GM08714 (cell line): ENCODE measurements around the gene SMIM23.

ENCODE experiments used
- H3K4me3 ChIP-seq: fragments of 200-500 bp; sonication (Bioruptor generic); 2 replicates; pipeline ENCODE4 v1.5.1; 2014; ENCODE audit warnings: mild to moderate bottlenecking, low read length, inconsistent platforms
- ZNF274 ChIP-seq: IDR thresholded peaks from 2 replicates; pipeline ENCODE4 v1.6.1; 2012; ENCODE audit warnings: mild to moderate bottlenecking, low read depth, low read length

The SMIM23 gene

GRCh38 chr5:171820561-171820960 is 34.9 kb downstream of the SMIM23 start:
- TF ChIP-seq ZNF274, result no peak
- H3K4me3 ChIP-seq, result no peak overlapping the region

DNA sequence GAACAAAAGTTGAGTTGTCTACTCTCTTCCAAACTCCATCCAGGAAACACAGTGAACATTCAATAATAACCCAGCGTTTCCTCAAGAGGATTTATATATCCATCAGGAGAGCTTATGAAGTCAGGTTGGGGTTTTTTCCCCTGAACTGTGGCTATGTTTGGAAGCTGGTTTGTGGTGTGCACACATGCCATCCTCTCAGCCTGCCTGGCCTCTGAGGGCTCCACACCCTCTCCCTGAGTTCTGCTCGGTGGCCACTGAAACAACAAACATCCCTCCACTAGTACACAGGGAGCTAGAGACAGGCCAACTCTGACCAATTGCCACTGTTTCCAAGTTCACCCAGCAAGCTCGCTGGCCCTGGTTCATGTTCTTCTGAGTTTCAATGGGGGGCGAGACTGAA is 35.7 kb downstream of the SMIM23 start:
- no peak overlapping the region for H3K4me3 ChIP-seq
- no peak for TF ChIP-seq ZNF274

DNA sequence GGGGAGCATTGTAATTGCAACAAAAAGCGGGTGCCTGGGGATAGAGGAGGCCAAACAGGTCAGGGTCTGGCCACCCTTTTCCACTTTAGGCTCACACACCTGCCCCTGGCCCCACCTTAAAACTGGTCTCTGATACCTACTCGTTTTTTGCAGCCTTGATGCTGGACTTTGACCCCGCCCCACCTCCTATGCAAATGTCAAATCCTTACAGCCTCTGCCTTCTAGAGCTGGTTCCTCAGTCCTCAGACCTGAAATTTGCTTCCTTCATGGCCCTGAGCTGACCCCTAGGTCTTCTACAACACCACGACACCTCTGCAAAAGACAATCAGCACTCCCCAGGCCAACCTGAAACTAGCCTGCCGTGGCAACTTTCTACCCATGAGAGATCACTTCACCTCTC is 37.7 kb downstream of the SMIM23 start:
- H3K4me3 ChIP-seq, result no peak overlapping the region
- no peak for TF ChIP-seq ZNF274

DNA sequence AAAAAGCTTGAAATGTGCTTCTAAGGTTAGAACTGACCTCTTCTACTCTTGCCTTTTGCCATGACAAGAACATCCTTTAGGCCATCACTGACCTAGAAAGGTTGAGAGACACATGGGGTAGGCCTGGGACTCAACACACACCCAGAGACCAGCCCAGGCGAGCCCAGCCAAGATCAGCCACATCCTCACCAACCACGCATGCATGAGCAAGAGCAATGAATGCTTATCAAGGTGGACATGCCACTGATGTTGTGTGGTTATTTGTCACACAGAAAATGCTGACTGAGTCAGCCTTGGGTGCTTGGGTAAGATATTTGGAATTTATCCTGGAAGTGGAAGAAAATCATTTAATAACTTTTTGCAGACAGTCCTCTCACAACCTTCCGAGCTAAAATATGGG is 39.4 kb downstream of the SMIM23 start:
- no peak overlapping the region for H3K4me3 ChIP-seq
- no peak for TF ChIP-seq ZNF274

DNA sequence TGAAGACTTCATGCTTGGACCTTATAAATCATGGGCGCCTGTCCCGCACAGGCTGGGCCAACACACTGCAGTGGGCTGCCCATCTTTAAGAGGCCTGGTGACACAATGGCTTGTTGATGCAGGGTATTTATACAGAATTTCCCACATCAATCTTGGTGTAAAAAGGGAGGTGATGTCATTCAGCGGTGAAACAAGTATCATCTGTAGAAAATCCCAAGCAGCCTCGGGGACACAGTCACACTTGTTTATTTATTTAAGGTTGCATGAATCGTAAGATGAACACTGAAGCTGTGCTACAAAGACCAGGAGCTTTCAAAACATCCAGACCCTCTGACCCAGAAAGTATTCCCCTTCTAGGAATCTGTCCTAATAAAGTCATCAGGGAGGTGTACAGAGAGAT is 40.5 kb downstream of the SMIM23 start:
- TF ChIP-seq ZNF274, result no peak
- H3K4me3 ChIP-seq, result no peak overlapping the region

- TF ChIP-seq ZNF274, result no peak
- H3K4me3 ChIP-seq, result no peak overlapping the region
Measured at GRCh38 chr5:171827162-171827561, 41.5 kb downstream of the SMIM23 start.

DNA sequence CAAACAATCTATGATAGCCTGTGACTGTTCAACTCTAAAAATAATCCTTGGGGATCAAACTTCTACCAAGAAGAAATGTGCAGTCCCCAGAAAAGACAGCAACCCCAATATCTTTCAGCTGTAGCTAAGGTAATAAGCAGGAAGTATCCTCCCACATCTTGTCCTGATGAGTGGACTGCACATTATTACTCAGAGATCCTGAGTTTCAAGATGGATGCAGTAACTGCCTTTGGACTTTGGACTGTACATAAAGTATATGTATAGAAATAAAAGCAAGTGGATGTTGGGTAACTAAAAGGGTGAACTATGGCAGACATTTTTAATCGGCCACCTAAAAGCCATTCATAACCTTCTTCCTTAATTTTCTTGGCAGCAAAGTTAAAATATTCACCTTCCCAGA is 45.1 kb downstream of the SMIM23 start:
- H3K4me3 ChIP-seq, result no peak overlapping the region
- TF ChIP-seq ZNF274, result no peak

- no peak overlapping the region for H3K4me3 ChIP-seq
- no peak for TF ChIP-seq ZNF274
Measured at GRCh38 chr5:171832775-171833174, 47.2 kb downstream of the SMIM23 start.

- TF ChIP-seq ZNF274, result no peak
- H3K4me3 ChIP-seq, result no peak overlapping the region
Measured at GRCh38 chr5:171834461-171834860, 48.8 kb downstream of the SMIM23 start.

- no peak for TF ChIP-seq ZNF274
- H3K4me3 ChIP-seq, result no peak overlapping the region
Measured at GRCh38 chr5:171835066-171835465, 49.4 kb downstream of the SMIM23 start.

DNA sequence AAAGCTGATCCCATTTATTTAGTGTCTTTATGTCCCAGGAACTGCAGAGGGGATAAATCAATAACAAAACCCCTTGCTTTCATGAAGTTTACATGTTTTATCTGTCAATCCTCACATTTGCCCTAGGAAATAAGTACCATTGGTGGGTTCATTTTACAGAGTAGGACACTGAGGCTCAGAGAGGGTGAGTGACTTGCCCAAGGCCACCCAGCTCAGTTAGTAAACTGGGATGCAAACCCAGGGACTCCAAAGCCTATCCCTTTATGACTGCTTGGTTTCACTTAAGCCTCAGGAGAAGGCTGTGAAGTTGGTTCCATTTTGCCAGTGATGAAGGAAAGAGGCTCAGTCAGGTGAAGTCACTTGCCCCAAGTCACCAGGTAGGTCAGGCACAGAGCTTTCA is 51.9 kb downstream of the SMIM23 start:
- H3K4me3 ChIP-seq, result no peak overlapping the region
- no peak for TF ChIP-seq ZNF274

DNA sequence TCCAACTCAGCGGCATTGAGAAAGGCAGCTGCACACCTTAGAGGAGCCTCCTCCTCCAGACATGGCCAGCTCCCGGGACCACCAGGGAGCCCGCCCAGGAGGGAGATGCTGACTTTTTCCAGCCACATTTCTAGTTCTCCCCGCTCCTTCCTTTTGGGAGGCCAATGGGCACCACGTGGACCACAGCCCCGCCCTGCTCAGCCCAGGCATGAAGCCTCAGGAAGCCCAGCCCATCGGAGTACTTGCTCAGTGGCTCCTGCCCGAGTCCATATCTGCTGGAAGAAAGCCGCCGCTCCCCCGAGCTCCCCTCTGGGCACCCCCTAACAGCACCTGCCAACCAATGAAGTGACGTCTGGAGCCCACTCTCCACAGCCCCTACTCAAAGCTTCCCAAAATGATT is 52.4 kb downstream of the SMIM23 start:
- no peak overlapping the region for H3K4me3 ChIP-seq
- TF ChIP-seq ZNF274, result no peak

DNA sequence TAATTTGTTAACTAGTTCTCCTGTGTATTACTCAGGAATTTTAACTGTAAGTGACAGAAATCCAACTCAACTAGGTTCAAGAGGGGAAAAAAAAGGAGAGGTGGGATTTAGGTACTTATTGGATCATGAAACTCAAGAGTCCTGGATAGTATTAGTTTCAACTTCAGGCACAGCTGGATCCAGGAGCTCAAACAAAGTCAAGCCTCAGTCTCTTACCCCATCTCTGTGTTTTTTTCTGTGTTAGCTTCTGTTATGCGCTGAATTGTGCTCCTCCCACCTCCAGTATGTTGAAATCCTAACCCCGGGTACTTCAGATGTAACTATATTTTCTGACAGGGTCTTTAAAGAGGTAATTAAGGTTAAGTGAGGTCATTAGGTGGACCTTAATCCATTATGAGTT is 53.5 kb downstream of the SMIM23 start:
- no peak overlapping the region for H3K4me3 ChIP-seq
- TF ChIP-seq ZNF274, result no peak

DNA sequence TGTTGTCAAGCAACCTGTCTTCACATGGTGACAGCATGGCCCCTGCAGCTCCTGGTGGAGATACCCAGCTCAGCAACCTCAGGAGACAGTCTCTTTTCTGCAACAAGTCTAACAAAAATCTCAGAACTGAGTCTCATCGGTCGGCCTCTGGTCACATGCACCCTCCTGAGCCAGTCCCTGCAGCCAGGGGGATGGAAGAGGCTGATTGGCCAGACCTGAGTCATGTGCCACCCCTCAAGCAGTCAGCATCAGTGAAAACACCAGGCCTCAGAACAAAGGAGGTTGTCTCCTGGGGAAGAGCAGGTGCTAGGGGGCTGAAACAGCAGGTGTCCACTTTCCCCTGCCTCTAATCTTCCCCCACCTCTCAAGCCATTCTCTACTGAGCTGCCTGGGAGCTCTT is 54.4 kb downstream of the SMIM23 start:
- no peak for TF ChIP-seq ZNF274
- no peak overlapping the region for H3K4me3 ChIP-seq
